ENCODE measurements around the gene NADK2.

GRCh38 chr5:36267905-36268304, 26.2 kb upstream of the NADK2 start:
- TF ChIP-seq, protein P1, sequence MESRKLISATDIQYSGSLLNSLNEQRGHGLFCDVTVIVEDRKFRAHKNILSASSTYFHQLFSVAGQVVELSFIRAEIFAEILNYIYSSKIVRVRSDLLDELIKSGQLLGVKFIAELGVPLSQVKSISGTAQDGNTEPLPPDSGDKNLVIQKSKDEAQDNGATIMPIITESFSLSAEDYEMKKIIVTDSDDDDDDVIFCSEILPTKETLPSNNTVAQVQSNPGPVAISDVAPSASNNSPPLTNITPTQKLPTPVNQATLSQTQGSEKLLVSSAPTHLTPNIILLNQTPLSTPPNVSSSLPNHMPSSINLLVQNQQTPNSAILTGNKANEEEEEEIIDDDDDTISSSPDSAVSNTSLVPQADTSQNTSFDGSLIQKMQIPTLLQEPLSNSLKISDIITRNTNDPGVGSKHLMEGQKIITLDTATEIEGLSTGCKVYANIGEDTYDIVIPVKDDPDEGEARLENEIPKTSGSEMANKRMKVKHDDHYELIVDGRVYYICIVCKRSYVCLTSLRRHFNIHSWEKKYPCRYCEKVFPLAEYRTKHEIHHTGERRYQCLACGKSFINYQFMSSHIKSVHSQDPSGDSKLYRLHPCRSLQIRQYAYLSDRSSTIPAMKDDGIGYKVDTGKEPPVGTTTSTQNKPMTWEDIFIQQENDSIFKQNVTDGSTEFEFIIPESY (IDR thresholded peaks at IDR 0.05) = no peak
- TF ChIP-seq EGR1 (IDR thresholded peaks at IDR 0.05; ENCODE audit: low read depth in 2 of 2) = no peak
- TF ChIP-seq, protein P2, sequence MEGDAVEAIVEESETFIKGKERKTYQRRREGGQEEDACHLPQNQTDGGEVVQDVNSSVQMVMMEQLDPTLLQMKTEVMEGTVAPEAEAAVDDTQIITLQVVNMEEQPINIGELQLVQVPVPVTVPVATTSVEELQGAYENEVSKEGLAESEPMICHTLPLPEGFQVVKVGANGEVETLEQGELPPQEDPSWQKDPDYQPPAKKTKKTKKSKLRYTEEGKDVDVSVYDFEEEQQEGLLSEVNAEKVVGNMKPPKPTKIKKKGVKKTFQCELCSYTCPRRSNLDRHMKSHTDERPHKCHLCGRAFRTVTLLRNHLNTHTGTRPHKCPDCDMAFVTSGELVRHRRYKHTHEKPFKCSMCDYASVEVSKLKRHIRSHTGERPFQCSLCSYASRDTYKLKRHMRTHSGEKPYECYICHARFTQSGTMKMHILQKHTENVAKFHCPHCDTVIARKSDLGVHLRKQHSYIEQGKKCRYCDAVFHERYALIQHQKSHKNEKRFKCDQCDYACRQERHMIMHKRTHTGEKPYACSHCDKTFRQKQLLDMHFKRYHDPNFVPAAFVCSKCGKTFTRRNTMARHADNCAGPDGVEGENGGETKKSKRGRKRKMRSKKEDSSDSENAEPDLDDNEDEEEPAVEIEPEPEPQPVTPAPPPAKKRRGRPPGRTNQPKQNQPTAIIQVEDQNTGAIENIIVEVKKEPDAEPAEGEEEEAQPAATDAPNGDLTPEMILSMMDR (IDR thresholded peaks at IDR 0.05; ENCODE audit: low read depth, low read length, missing input control) = no peak
- TF ChIP-seq MAX (IDR thresholded peaks at IDR 0.05) = no peak
- no peak for TF ChIP-seq RAD21 (IDR thresholded peaks at IDR 0.05)
- TF ChIP-seq JUND (IDR thresholded peaks at IDR 0.05) = no peak
- no peak for TF ChIP-seq HNF4A (conservative IDR thresholded peaks at IDR 0.05)
- no peak for TF ChIP-seq TAF1 (conservative IDR thresholded peaks at IDR 0.05)
- no peak for TF ChIP-seq REST (IDR thresholded peaks at IDR 0.05)
- TF ChIP-seq SP1 (IDR thresholded peaks at IDR 0.05) = no peak
- no peak for TF ChIP-seq GABPA (IDR thresholded peaks at IDR 0.05 in 1 of 2, conservative IDR thresholded peaks at IDR 0.05 in 1 of 2)
